Inferior parietal cortex (tissue), 1 donor: Measurements from ENCODE around the gene NOC2L.
A peak's percentile ranks its signal among the peaks of the same experiment; 100 is the strongest.
"Not testable (repeated sequence)": the region's sequence is repeated elsewhere in the genome, so short reads cannot be mapped to it uniquely, and the experiment has no call there.

Experiments
- DNase-seq: peaks from one replicate; pipeline ENCODE4 v3.0.0-alpha.2; 2016; ENCODE audit errors: extremely low spot score

NOC2L gene

GRCh38 chr1:958823-959730 is at the start of gene NOC2L:
Gene NOC2L, minus strand, starts transcription at chr1:959256. Its CDS starts 16 bp downstream, at chr1:959240.
- DNase-seq = peak; percentile 87

- no peak for DNase-seq
These were observed 47.5 kb upstream of the NOC2L start for GRCh38 chr1:1006305-1007159.

- DNase-seq = no peak
These were observed 46.8 kb upstream of the NOC2L start for GRCh38 chr1:1005774-1006304.

GRCh38 chr1:1004780-1005697 is 46.0 kb upstream of the NOC2L start:
- DNase-seq = no peak

- DNase-seq = no peak
These were observed 45.3 kb upstream of the NOC2L start for GRCh38 chr1:1004420-1004779.

GRCh38 chr1:1003618-1004419 is 44.8 kb upstream of the NOC2L start:
- DNase-seq = no peak

GRCh38 chr1:1001057-1001783 is 42.2 kb upstream of the NOC2L start:
- no peak for DNase-seq

- no peak for DNase-seq
These were observed 41.5 kb upstream of the NOC2L start for GRCh38 chr1:1000357-1001056.

- peak; percentile 57 for DNase-seq
These were observed 40.8 kb upstream of the NOC2L start, which contains the start of gene HES4 for GRCh38 chr1:999725-1000356. Gene HES4, minus strand, starts transcription at chr1:1000097. Its CDS starts 124 bp downstream, at chr1:999973.

- DNase-seq = no peak
These were observed 40.1 kb upstream of the NOC2L start for GRCh38 chr1:998995-999724.

GRCh38 chr1:998745-998994 is 39.6 kb upstream of the NOC2L start:
- no peak for DNase-seq

- DNase-seq = no peak
These were observed 39.1 kb upstream of the NOC2L start for GRCh38 chr1:997993-998744.

GRCh38 chr1:997713-997992 is 38.6 kb upstream of the NOC2L start:
- DNase-seq = no peak

GRCh38 chr1:996851-997712 is 38.0 kb upstream of the NOC2L start:
- no peak for DNase-seq

GRCh38 chr1:995665-996633 is 36.9 kb upstream of the NOC2L start:
- DNase-seq = no peak

GRCh38 chr1:994546-994945 is 35.5 kb upstream of the NOC2L start:
- not testable (repeated sequence) for DNase-seq
